ENCODE measurements around the gene ZNF423. TPM values are rescaled to one million over a fixed set of nuclear protein-coding genes. Genes with fewer than 3 reads are reported as not detected.

ZNF423 gene
- total and polyA plus RNA-seq, 7 donors = 2.3 to 30.7 (median 14.4) TPM

DNA sequence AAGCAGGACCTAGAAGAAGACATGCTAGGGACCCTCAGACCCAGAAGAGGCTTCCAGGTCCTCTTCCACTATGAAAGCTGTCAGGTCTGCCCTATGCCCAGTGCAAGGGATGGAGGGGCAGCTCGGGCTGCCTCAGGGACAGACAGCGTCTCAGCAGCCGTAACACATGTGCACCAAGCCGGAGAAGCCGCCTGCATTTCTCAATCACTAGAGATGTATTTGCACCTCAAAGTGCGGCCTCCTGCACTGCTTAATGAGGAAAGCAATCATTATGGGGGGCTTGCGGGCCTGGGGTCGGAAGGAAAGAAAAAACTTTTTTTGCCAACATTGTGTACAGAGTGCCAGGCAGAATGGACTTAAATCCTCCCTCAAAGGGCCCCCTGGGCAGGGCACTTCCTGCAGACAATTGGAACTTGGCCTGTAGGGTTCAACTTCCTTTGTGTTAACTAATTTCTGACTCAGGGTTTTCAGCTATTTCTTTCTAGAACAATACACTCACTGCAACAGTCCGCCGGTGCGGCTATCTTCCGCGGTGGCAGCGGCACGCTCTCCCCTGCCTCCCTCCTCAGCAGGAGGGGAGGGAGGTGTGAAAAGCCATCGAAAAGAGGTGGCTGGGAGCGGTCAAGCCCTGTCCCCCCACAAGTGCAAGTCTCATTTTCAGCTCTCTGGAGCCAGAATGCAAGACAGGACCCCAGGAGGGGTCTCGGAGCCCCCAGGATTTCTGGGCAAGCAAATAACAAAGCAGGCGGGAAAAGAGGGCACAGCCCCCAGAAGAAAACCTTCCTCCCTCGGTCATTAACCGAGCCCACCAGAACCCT lies 101.2 kb downstream of the ZNF423 start:
- ATAC-seq (peak in 3 of 4 donors; percentile 29 to 56 (median 39)), DNase-seq (peak in 1 of 2 donors; percentile 23)
- TF ChIP-seq, protein P1, sequence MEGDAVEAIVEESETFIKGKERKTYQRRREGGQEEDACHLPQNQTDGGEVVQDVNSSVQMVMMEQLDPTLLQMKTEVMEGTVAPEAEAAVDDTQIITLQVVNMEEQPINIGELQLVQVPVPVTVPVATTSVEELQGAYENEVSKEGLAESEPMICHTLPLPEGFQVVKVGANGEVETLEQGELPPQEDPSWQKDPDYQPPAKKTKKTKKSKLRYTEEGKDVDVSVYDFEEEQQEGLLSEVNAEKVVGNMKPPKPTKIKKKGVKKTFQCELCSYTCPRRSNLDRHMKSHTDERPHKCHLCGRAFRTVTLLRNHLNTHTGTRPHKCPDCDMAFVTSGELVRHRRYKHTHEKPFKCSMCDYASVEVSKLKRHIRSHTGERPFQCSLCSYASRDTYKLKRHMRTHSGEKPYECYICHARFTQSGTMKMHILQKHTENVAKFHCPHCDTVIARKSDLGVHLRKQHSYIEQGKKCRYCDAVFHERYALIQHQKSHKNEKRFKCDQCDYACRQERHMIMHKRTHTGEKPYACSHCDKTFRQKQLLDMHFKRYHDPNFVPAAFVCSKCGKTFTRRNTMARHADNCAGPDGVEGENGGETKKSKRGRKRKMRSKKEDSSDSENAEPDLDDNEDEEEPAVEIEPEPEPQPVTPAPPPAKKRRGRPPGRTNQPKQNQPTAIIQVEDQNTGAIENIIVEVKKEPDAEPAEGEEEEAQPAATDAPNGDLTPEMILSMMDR (IDR thresholded peaks at IDR 0.05) = no peak
- peaks cover 17% of the 10 kb centered on the region for H3K4me1 ChIP-seq
- no peaks in the 10 kb centered on the region for H3K36me3 ChIP-seq (ENCODE audit: insufficient read depth in 1 of 2, low read depth in 1 of 2)
- H3K27ac ChIP-seq = peak overlapping the region; percentile 63
- no peaks in the 10 kb centered on the region for H3K27me3 ChIP-seq (ENCODE audit: insufficient read depth in 3 of 3, low read length in 2 of 3)
- WGBS, 3 donors = 56 to 67% (median 61%) methylated on average over 21 of the region's 21 CpGs
- intact Hi-C loops (cut with DNase I) = loop anchor here in 1 of 2 donors (5.0 to 10.0 kb wide), 3 partner anchors 103 to 350 kb away; partner anchors contain the start of gene ZNF423
- H3K4me3 ChIP-seq = peak overlapping the region; percentile 50
- no peaks in the 10 kb centered on the region for H3K9me3 ChIP-seq

DNA sequence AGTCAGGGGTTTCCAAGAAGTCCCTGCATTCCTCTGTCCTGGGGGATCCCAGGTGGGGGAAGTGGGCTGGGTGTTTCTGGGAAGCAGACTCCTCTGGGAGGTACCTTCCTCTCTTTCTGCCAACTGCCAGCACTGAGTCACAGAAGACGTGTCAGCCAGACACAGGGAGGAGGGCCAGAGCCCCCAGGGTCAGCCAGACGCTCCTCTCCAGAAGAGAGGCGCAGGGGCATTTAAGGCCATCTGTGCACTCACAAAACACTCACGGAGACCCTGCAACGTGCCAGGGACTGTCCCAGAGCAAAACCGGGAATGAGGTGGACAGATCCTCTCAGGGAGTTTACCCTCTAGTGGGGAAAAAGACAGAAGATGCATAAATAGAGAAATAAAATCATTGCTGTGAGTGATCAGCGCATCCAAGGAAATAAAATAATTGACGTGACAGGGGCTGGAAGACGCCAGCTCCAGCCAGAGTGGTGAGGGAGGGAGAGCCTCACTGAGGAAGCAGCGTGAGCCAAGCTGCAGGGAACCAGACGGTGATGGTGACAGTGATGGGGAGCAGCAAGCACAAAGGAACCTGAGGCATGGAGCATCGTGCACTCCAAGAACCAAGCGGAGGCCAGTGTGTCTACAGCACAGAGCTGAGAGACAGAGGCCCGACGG lies 105.4 kb downstream of the ZNF423 start:
- 53 to 64% (median 58%) methylated on average over 15 of the region's 15 CpGs for WGBS, 3 donors
- Histone ChIP-seq H3K4me3 (no peak overlapping the region), H3K9me3 (no peaks in the 10 kb centered on the region), H3K4me1 (peaks cover 20% of the 10 kb centered on the region), H3K27ac (no peak overlapping the region), H3K36me3 (ENCODE audit: insufficient read depth in 1 of 2, low read depth in 1 of 2) (no peaks in the 10 kb centered on the region), H3K27me3 (ENCODE audit: insufficient read depth in 3 of 3, low read length in 2 of 3) (no peaks in the 10 kb centered on the region)
- TF ChIP-seq, protein P1 (IDR thresholded peaks at IDR 0.05) = no peak
- DNase-seq (no peak), ATAC-seq (peak in 2 of 4 donors; percentile 36 to 53)
- intact Hi-C loops (cut with DNase I) = loop anchor here in 1 of 2 donors (10.0 kb wide), 2 partner anchors 136 to 346 kb away; no protein-coding TSS in a partner anchor

DNA sequence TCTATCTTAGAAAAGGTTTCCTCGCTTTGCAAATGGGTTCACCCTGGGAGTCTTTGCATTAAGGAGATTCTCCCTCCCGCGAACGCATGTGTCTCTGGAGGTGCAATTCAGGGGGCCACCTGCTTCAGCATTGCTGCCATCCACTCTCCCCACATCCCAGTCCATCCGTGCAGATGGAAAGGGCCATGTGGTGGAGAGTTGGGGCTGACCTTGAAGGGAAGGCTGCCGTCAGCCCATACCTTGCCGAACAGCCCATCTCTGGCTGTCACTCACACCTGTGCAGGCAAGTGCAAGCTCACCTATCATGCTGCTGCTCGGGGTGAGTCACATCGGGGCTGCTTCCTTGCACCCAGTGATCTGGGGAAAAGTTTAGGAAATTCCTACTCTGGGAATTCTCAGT lies 106.1 kb downstream of the ZNF423 start:
- no peak overlapping the region for H3K4me3 ChIP-seq
- H3K27ac ChIP-seq = no peak overlapping the region
- H3K4me1 ChIP-seq = peaks cover 15% of the 10 kb centered on the region
- 78 to 87% (median 81%) methylated on average over 9 of the region's 9 CpGs for WGBS, 3 donors
- DNase-seq = no peak
- intact Hi-C loops (cut with DNase I) = loop anchor here in 1 of 2 donors (10.0 kb wide), 2 partner anchors 135 to 345 kb away; no protein-coding TSS in a partner anchor
- H3K27me3 ChIP-seq (ENCODE audit: insufficient read depth in 3 of 3, low read length in 2 of 3) = no peaks in the 10 kb centered on the region
- no peak for ATAC-seq
- TF ChIP-seq, protein P1 (IDR thresholded peaks at IDR 0.05) = no peak
- no peaks in the 10 kb centered on the region for H3K36me3 ChIP-seq (ENCODE audit: insufficient read depth in 1 of 2, low read depth in 1 of 2)
- H3K9me3 ChIP-seq = no peaks in the 10 kb centered on the region

DNA sequence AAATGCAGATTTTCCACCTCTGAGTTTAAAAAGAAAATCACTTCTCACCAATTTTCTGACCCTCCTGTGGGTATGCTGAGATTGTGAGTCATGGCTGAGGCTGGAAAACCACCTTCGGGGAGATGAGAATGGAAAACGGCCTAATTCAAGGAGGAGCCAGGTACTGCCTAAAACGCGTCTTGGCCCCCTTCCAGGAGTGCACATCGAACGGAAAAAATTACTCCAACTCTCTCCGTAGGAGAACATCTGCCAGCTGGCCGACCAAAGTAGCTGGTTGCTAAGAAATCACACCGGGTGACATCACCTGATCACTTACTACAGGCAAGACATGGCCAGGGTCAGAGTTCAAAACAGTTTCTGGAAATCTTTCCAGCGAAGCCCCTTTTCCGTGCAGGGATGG lies 107.6 kb downstream of the ZNF423 start:
- Histone ChIP-seq H3K4me3 (no peak overlapping the region), H3K36me3 (ENCODE audit: insufficient read depth in 1 of 2, low read depth in 1 of 2) (no peaks in the 10 kb centered on the region), H3K27ac (no peak overlapping the region), H3K27me3 (ENCODE audit: insufficient read depth in 3 of 3, low read length in 2 of 3) (no peaks in the 10 kb centered on the region), H3K9me3 (no peaks in the 10 kb centered on the region), H3K4me1 (peaks cover 10% of the 10 kb centered on the region)
- WGBS, 3 donors = 30 to 35% (median 30%) methylated on average over 11 of the region's 11 CpGs
- DNase-seq (peak in 1 of 2 donors; percentile 27), ATAC-seq (no peak)
- intact Hi-C loops (cut with DNase I) = no loop called here
- TF ChIP-seq, protein P1 (IDR thresholded peaks at IDR 0.05) = no peak

Measured in psoas muscle (tissue), 8 donors.